HTERT RPE-1 (cell line): ENCODE results near the gene ALDH1L1.

Experiments
- in situ Hi-C: fragments of 300-500 bp; cut with MboI; formaldehyde crosslinking; loops from 4 replicates; pipeline ENCODE4 v1.14.3; 2020; ENCODE audit warnings: low sequenced_read_pairs

The ALDH1L1 gene

GRCh38 chr3:126180477-126181397 lies at the start of gene ALDH1L1:
Gene ALDH1L1 (minus strand): TSS chr3:126180586. CDS start chr3:126160979, 19,607 bp downstream.
- in situ Hi-C loops = no loop called here

- in situ Hi-C loops = no loop called here
These were observed 46.0 kb upstream of the ALDH1L1 start for GRCh38 chr3:126226374-126226773.

GRCh38 chr3:126216416-126216815 lies 36.0 kb upstream of the ALDH1L1 start:
- in situ Hi-C loops = no loop called here

- in situ Hi-C loops = no loop called here
These were observed 33.1 kb upstream of the ALDH1L1 start for GRCh38 chr3:126213379-126214028.

- in situ Hi-C loops = no loop called here
These were observed 32.4 kb upstream of the ALDH1L1 start for GRCh38 chr3:126212620-126213378.

GRCh38 chr3:126212250-126212619 lies 31.8 kb upstream of the ALDH1L1 start:
- in situ Hi-C loops = no loop called here

GRCh38 chr3:126211569-126211968 lies 31.2 kb upstream of the ALDH1L1 start:
- in situ Hi-C loops = no loop called here

GRCh38 chr3:126210606-126211005 lies 30.2 kb upstream of the ALDH1L1 start:
- in situ Hi-C loops = no loop called here

GRCh38 chr3:126209741-126210140 lies 29.4 kb upstream of the ALDH1L1 start:
- in situ Hi-C loops = no loop called here

GRCh38 chr3:126208606-126209256 lies 28.3 kb upstream of the ALDH1L1 start:
- in situ Hi-C loops = no loop called here

GRCh38 chr3:126208182-126208581 lies 27.8 kb upstream of the ALDH1L1 start:
- in situ Hi-C loops = no loop called here

GRCh38 chr3:126207166-126207565 lies 26.8 kb upstream of the ALDH1L1 start:
- in situ Hi-C loops = no loop called here

GRCh38 chr3:126205717-126206655 lies 25.6 kb upstream of the ALDH1L1 start:
- in situ Hi-C loops = no loop called here

GRCh38 chr3:126202680-126203079 lies 22.3 kb upstream of the ALDH1L1 start:
- in situ Hi-C loops = no loop called here

GRCh38 chr3:126202276-126202675 lies 21.9 kb upstream of the ALDH1L1 start:
- in situ Hi-C loops = no loop called here

- in situ Hi-C loops = no loop called here
These were observed 20.8 kb upstream of the ALDH1L1 start for GRCh38 chr3:126201168-126201567.

- in situ Hi-C loops = no loop called here
These were observed 20.1 kb upstream of the ALDH1L1 start for GRCh38 chr3:126200534-126200933.

GRCh38 chr3:126199256-126199655 lies 18.9 kb upstream of the ALDH1L1 start:
- in situ Hi-C loops = no loop called here

- in situ Hi-C loops = no loop called here
These were observed 17.6 kb upstream of the ALDH1L1 start for GRCh38 chr3:126197854-126198584.
